GM19023 (cell line): ENCODE measurements around the gene RPEL1.
"Not testable (repeated sequence)": the region's sequence is repeated elsewhere in the genome, so short reads cannot be mapped to it uniquely, and the experiment has no call there.

Source experiments
- ATAC-seq: cut with Tn5 transposase; IDR thresholded peaks from one replicate; pipeline ENCODE4 v1.9.1; 2021; ENCODE audit warnings: mild to moderate bottlenecking, moderate library complexity; ENCODE audit not compliant: unreplicated experiment

Gene RPEL1

GRCh38 chr10:103232772-103233488 lies 12.8 kb upstream of the RPEL1 start:
- no peak for ATAC-seq

GRCh38 chr10:103235775-103236174 lies 9.9 kb upstream of the RPEL1 start:
- ATAC-seq = no peak

- no peak for ATAC-seq
Measured at GRCh38 chr10:103238506-103239252, 7.0 kb upstream of the RPEL1 start.

- no peak for ATAC-seq
Measured at GRCh38 chr10:103241262-103242011, 4.2 kb upstream of the RPEL1 start.

- ATAC-seq = peak; percentile 48
Measured at GRCh38 chr10:103244666-103245271, 918 bp upstream of the RPEL1 start.

- ATAC-seq = no peak
Measured at GRCh38 chr10:103246324-103246723, 637 bp downstream of the RPEL1 start.

GRCh38 chr10:103254113-103254512 lies 8.4 kb downstream of the RPEL1 start:
- no peak for ATAC-seq

- ATAC-seq = no peak
Measured at GRCh38 chr10:103254538-103255325, 9.0 kb downstream of the RPEL1 start.

GRCh38 chr10:103256613-103257012 lies 10.9 kb downstream of the RPEL1 start:
- ATAC-seq = no peak

- no peak for ATAC-seq
Measured at GRCh38 chr10:103257812-103258211, 12.1 kb downstream of the RPEL1 start.

GRCh38 chr10:103258928-103259327 lies 13.2 kb downstream of the RPEL1 start:
- not testable (repeated sequence) for ATAC-seq

- ATAC-seq = no peak
Measured at GRCh38 chr10:103259989-103260388, 14.3 kb downstream of the RPEL1 start.

GRCh38 chr10:103262229-103262628 lies 16.5 kb downstream of the RPEL1 start:
- no peak for ATAC-seq

GRCh38 chr10:103265717-103266329 lies 20.1 kb downstream of the RPEL1 start:
- no peak for ATAC-seq

GRCh38 chr10:103273041-103273441 lies 27.4 kb downstream of the RPEL1 start:
- ATAC-seq = no peak

GRCh38 chr10:103276251-103276895 lies 30.7 kb downstream of the RPEL1 start:
- no peak for ATAC-seq

- ATAC-seq = no peak
Measured at GRCh38 chr10:103276896-103277712, 31.4 kb downstream of the RPEL1 start, which contains the start of gene INA. Gene INA (plus strand): TSS chr10:103277138. CDS start chr10:103277212, 74 bp downstream.

GRCh38 chr10:103277713-103278536 lies 32.2 kb downstream of the RPEL1 start:
- no peak for ATAC-seq
